ENCODE measurements around the gene GSG1L.
"Not testable (repeated sequence)": the region's sequence is repeated elsewhere in the genome, so short reads cannot be mapped to it uniquely, and the experiment has no call there.

GSG1L gene

DNA sequence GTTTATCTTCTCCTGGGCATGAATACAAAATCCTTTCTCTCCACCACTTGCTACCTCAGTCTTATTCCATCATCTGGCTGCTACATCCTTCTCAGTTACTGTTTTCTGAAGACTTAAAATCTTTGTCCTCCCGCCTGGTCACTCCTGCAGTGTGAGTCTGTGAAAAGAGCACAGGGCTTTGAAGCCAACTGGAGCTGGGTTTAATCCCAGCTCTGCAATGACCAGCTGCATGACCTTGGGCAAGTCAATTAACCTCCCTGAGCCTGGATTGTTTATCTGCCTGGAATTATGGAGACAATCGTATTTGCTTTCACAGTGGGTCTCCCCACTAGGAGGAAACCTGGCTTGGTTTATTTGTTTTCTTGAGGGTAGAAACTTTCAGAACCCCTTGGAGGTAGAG is 183.2 kb downstream of the GSG1L start:
- DNase-seq = no peak

DNA sequence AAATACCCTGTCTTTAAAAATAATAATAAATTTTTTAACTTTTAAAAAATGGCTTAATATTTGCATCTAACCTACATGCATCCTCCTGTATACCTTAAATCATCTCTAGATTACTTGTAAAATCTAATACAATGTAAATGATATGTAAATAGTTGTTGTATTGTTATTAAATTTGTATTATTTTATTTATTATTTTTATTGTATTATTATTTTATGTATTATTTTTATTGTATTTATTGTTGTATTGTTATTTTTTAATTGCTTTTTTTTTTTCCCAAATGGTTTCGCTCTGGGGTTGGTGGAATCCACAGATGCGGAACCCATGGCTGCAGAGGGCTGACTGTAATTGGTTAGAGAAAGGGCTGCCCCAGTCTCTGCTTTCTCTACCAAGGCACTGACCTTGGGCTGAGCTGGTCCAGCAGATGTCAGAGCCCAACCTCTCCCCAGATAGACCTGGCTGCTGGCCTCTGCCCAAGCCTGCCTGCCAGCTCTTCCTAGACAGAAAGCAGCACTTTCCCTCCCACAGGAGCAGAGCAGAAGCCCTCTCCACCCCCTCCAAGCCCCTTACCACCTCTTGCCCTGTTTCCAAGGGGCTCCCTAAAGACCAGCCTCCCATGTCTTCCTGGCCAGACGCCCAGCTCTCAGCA is 183.8 kb downstream of the GSG1L start:
- no peak for DNase-seq

DNA sequence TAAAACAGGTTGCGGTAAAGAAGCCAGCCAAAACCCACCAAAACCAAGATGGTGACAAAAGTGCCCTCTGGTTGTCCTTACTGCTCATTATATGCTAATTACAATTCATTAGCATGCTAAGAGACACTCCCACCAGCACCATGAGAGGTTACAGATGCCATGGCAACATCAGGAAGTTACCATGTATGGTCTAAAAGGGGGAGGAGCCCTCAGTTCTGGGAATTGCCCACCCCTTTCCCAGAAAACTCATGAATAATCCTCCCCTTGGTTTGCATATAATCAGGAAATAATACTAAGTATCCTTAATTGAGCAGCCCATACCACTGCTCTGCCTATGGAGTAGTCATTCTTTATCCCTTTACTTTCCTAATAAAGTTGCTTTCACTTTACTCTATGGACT is 190.9 kb downstream of the GSG1L start:
- DNase-seq = not testable (repeated sequence)

DNA sequence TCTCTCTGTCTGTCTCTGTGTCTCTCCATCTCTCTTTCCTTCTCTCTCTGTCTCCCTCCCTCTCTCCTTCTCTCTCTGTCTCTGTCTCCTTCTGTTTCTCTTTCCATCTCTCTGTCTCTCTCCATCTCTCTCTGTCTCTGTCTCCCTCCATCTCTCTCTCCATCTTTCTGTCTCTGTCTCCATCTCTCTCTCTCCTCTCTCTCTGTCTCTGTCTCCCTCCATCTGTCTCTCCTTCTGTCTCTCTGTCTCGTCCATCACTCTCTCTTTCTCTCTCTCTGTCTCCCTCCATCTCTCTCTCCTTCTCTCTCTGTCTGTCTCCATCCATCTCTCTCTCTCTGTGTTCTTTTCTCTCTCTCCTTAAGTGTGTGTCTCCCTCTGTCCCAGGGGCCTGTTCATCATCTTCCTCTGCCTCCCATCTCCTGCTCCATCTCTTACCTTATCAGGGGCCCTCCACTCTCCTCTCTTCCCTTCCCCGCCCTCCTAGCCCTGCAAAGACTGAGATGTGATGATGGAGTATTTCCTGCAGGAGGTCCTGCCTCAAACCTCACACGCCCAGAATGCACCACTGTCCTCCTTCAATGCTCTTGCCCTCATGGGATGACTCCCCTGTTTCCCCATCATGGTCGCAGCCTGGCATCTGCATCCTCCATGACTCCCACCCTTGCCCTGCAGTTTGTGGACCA is 193.3 kb downstream of the GSG1L start:
- DNase-seq = no peak

DNA sequence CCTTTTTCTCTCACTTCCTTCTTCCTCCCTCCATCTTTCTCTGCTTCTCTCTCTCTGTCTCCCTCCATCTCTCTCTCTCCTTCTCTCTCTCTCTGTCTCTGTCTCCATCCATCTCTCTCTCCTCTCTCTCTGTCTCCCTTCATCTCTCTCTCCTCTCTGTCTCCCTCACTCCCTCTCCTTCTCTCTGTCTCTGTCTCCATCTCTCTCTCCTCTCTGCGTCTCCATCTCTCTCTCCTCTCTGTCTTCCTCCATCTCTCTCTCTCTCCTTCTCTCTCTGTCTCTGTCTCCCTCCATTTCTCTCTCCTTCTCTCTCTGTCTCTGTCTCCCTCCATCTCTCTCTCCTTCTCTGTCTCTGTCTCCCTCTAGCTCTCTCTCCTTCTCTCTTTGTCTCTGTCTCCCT is 194.1 kb downstream of the GSG1L start:
- no peak for DNase-seq

DNA sequence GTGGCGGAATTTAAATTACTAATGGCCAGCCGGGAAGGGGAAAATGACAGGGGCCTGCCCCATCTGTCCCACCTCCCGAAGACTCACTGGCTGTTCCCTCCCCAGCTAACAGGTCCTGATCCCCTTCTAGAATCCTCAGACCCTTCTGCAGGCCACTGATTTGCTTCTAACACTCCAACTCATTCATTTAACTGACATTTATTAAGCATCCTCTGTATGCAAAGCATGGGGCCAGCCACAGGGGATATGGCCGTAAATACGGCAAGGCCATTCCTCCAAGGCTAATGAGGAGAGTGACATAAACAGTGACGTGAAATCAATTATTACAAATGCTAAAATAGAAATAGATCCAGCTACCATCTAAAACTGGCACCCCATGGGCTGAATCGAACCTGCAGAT is 195.3 kb downstream of the GSG1L start:
- DNase-seq = no peak

DNA sequence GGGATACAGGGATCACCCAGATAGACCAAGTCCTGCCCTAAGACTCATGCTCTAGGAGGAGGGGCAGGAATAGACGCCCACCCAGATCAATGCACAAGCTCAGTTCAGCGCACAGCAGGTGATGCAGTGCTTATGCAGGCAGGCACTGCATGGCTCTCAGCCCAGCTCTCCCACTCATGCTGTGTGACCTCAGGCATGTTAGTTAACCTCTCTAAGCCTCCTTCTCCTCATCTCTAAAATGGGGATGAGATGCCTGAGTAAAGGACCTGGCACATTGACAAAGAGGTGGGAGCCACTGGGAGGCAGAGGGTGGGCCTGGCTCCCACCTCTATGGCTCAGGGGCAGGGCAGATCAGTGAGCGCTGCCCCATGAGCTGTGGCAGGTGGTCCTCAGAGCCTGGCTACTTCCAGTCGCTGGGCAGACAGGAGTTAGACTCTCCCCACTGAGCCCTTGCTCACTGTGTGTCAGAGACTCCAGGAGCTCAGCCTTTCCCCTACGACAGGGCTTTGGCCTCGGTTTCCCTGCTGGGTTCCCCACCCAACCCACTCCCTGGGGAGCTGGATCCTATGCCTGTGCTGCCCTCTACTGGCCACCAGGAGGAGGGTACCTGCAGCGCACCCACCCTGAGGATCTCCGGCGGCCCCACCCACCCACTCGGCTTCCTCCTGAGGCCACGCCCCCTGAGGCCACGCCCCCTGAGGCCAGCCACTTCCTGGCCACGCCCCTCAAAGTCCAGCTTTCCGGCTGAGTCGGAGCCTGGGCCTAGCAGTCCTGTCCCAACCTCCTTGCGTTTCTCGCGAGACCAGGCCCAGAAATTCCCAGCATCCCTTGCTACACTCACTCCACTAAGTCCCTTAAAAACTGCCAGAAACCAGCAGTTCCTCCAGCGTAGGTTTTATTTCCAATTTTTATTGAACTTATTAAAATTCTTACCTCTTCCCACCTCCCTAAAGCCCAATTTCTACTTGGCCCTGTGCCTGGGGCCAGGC is 196.1 kb downstream of the GSG1L start:
- DNase-seq = peak; percentile 30

DNA sequence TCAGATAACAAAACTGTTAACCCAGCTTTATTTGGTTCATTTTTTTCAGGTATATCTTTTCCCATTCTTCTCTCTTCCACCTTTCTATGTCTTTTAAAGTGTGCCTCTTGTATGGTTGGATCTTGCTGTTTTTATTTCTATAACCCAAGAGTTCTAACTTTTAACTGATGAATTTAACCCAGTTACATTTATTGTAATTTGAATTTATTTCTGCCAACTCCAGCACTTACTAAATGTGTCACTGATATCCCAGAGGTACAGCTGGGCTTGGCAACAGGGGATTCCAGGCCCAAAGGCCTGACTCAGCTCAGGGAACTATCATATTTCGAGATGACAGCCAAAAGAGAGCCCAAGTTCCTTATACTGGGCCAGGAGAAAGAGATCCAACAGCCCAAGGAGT is 200.1 kb downstream of the GSG1L start:
- no peak for DNase-seq

DNA sequence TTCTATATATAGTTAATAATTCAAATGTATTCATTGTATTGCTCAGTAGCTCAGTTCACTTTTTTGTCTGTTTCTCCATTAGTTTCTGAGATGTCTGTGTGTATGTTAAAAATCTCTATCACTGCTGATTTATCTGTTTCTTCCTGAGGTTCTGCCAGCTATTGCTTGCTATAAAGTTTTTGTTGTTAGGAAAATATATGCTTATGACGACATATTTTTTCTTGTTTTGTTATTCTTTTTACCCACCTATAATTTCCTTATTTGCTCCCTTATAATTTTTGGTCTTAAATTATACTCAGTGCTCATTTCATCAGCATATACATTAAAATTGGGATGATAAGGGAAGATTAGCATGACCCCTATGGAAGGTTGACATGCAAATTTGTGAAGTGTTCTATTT is 200.6 kb downstream of the GSG1L start:
- no peak for DNase-seq

DNA sequence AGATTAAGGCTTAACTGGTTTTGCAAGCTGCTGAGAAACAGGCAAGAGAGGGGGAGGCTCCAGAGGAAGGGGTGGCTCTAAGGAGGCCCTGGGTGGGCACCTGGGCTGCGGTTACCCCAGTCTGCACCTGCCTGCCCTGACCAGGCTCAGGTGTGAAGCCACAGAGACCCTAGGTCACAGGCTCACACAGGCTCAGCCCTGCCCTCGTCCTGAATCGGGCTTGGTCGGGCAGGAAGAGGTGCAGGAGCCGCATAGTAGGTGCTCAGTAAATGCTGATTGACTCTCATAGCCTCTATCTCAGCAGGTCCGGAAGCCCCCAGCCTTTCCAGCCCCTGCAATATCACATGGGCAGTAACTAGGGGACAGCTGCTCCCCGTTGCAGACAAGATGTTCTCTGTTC is 203.4 kb downstream of the GSG1L start:
- DNase-seq = no peak

DNA sequence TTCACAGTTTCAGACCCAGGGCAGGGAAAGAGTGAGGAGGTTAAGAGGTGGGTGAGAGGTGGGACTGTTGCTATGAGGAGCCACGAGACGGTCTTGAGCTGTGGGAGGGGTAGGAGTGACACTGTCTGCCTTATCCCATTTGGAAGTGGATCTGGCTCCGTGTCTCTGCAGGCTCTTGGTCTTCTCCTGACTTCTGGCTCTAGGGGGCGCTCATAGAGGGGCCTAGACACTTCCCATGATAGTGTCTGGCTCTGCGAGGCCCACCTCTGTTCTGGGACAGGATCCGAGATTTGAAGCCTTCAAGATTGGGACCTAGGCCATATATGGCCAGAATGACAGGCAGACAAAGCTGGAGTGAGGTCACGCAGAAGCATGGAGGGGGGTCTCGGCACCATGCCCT is 204.5 kb downstream of the GSG1L start:
- DNase-seq = no peak

DNA sequence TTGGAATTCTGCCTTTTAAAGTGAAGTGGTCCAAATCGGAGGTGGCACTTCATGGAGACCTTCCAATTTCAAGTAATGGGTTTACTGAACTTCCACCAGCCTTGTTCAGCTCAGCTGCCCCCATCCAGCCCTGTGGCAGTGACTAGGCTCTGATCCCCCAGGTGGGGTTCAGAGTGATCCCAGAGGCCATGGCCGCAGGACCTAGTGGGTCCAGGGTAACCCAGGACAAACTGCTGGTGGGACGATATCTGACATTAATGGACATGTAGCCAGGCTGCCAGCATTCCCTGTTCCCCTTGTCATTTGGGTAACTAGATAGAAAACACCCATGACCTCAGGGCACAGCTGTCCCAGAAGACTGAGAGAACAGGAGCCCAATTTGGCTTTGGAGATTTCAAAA is 209.9 kb downstream of the GSG1L start:
- DNase-seq = no peak

DNA sequence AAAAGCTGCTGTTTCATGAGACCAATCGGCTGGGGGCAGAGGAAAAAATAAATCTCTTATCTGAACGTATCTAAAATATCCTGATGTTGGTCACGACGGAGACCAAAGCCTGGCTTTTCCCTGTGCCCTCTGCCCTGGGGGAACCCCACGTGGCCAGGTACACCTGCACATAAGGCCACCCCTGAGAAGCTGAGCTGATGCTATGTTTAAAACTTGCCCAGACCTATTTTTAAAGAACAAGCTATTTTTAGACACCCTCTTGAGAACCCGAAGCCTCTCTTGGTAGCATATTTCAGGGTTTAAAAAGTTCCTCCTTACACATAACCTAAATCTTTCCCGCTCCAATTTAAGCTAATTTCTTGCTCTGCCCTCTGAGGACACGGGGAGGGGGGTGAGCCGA is 210.4 kb downstream of the GSG1L start:
- DNase-seq = no peak

DNA sequence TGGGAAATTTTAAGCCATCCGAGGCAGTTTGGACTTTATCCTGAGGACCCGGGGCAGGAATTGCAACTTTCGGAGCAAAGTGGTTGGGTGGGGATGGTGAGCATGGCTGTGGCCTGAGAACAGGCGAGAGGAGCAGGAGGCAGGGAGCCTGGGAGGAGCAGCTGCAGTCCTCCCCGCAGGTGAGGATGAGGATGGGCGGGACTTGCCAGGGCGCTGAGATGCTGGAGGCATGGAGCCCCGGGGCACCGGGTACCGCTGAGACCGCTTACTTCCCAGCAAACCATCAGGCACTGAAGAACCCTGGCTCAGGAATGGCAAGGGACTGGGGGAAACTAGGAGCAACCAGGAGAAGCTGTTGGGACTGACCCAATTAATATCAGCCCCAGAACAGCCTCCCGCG is 210.8 kb downstream of the GSG1L start:
- DNase-seq = no peak

DNA sequence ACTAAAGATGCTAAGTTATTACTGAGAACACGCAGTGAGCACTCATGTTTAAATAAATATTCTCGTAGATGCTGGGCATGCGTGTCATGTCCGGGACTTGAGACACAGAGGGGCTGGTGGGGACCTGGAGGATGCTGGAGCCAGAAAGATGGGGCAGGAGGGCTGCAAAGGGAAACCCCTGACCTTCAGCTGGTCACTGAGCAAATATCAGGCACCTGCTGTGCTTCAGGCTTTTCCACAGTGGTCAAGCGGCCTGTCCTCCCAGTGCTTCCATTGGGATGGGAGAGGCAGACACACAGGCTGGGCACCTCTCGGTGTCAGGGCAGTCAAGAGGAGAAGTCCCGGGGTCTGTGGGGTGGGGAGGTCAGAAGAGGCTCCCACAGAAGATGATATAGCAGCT is 211.4 kb downstream of the GSG1L start:
- no peak for DNase-seq

DNA sequence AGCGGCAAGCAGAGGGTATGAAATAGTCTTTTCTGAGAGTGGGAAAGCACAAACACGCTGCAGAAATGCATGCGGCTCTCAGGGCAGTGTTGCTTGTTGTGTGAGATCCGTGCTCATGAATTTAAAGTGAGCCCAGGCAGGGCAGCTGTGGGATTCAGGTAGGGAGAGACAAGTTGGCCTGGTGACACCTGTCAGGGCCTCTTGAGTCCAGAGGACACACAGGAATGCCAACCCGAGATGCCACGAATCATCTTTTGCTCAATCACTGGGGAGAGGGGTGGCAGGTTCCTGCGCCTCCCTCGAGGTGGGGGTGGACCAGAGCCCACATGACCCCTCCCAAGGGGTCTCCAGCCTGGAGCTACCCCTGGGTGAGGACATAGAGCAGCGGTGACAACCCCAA is 211.9 kb downstream of the GSG1L start:
- DNase-seq = no peak

DNA sequence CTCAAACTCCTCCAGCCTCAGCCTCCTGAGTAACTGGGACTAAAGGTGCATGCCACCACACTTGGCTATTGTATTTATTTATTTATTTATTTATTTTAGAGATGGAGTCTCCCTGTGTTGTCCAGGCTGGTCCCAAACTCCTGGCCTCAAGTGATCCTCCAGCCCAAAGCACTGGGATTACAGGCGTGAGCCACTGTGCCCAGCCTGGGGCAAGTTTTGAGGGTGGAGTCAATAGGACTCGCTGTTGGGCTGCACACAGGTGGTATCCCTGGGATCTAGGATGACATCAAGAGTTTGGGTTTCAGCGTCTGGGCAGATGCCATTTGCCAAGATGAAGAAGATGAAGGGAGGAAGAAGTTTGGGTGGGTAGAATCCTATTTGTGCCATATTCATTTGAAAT is 213.9 kb downstream of the GSG1L start:
- DNase-seq = no peak

DNA sequence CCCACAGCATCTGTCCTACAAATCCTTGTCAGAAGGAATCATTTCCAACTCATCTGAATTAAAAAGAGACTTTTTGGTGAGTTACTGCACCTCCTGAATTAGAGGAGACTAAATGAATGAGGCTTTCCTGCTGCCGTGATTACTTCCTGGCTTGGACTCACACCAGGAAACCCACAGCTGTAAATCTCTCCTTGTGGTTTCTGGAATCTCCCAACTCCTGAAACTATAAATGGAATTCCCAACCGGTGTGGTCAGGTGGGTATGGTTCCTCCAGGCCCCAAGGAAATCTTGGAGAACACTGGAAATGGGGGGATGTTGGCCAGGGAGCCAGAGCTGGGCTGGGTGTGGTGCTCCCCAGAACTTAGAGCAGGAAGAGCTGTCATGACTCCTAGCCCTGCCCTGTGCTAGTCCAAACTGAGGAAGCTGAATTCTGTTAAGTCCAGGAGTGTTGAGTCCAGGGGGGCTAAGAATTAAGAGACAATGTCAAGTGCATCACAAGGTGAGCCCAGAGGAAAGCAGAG is 216.4 kb downstream of the GSG1L start:
- DNase-seq = no peak

DNA sequence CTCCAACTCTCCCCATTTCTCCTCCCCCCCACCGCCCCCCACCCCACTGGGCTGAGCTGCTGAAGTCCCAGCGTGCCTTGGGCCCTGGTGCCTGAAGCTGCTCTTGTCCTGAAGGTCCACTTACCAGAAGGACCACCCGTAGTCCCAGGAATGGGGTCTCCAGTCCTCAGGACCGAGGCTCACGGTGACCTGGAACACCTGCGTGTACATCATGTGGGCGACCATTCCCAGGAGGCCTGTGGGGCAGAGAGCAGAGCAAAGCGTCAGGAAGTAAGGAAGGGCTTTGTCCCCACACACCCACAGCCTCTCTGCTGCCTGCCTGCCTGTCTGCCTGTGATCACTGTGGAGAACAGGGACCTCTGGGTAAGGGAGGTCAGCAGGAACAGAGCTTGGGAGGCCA is 218.7 kb downstream of the GSG1L start:
- no peak for DNase-seq

DNA sequence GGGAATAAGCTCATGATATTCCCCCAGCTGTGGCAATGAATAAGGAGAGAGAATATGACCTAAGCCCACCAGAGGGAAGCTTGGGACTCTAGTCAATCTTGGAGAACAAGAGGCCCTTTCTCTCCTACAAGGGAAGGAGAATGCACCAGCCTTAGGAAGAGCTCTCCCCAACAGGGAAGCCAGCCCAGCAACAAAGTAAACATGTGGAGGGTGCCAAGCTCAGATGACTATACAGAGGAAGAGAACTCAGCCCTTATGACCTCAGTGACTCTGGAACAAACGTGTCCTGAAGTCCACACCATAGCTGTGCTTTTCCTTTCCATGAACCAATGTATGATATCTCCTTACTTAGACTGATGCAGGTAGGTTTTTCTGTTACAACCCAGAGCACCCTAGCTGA is 219.7 kb downstream of the GSG1L start:
- no peak for DNase-seq

DNA sequence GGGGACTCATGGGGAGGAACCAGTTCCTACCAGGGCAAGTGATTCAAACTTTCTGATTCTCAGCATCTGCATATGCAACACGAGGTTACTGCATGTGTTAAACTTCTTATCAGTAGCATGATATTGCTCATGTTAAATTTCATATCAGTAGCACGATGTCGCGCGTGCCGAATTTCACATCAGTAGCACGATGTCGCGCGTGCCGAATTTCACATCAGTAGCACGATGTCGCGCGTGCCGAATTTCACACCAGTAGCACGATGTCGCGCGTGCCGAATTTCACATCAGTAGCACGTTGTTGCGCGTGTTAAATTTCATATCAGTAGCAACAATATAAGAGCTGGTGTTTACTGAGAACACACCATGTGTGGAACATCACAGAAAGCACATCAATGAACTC is 221.6 kb downstream of the GSG1L start:
- no peak for DNase-seq

DNA sequence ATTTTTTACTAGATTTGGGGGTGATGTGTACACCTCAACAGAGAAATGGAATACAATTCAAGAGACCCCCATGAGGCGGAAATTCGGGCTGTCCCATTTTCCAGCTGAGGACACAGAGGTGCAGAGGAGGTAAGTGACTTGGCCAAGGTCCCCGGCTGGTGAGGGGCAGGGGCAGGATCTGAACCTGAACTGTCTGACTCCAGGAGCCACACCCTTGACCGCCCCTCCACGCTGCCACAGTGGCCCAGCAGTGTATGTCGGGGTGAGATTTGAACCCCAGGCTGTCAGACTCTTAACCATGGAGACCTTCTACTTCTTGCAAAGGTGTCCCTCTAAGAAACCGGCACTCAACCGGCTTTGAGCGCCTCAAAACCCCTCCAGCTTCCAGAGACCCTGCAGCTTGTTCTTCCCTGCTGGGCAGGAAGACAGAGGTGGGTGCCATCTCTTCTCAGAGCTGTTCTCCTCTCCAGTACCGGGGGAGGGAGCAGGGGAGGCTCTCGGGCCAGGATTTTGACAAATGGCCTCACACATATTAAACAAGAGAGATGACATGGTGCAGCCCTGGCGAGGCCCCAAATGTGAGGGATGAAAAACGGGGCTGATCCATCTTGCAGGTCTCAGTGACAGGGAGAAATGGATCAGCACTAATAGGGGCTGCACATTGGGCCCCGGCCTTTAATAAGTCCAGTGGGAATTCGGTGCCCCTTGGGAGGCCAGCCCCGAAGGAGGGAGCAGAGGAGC is 222.3 kb downstream of the GSG1L start:
- no peak for DNase-seq

All from NCI-H1048 (cell line).